Measurements from ENCODE around the gene ESM1. TPM values are rescaled to one million over a fixed set of nuclear protein-coding genes. Genes with fewer than 3 reads are reported as not detected.

The ESM1 gene
- total and polyA plus RNA-seq, 2 donors from 2014 or later = 0.38 to 6.1 TPM

DNA sequence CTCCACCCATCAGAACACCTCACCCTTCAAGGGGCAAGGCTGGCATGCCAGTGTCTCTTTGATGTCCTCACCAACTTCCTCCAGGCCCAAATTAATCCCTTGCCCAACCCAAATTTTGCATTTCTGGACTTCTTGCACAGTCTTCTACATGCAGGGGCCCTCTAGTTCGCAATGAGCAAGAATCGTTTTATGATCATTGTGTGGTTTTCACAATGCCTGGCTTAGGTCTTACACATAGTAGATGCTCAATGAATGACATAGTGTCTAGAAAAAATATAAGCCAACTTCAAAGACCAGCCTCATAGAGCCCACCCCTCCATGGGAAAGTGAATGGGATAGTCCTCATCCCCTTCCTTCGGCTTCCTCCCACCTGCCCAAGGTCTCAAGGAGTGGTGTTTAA is 9.8 kb upstream of the ESM1 start:
- TF ChIP-seq, protein P1, sequence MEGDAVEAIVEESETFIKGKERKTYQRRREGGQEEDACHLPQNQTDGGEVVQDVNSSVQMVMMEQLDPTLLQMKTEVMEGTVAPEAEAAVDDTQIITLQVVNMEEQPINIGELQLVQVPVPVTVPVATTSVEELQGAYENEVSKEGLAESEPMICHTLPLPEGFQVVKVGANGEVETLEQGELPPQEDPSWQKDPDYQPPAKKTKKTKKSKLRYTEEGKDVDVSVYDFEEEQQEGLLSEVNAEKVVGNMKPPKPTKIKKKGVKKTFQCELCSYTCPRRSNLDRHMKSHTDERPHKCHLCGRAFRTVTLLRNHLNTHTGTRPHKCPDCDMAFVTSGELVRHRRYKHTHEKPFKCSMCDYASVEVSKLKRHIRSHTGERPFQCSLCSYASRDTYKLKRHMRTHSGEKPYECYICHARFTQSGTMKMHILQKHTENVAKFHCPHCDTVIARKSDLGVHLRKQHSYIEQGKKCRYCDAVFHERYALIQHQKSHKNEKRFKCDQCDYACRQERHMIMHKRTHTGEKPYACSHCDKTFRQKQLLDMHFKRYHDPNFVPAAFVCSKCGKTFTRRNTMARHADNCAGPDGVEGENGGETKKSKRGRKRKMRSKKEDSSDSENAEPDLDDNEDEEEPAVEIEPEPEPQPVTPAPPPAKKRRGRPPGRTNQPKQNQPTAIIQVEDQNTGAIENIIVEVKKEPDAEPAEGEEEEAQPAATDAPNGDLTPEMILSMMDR (IDR thresholded peaks at IDR 0.05; ENCODE audit: borderline replicate concordance, extremely low read depth, insufficient read depth) = no peak
- intact Hi-C loops (cut with DNase I) = no loop called here
- DNase-seq = no peak
- no peak overlapping the region for H3K27ac ChIP-seq (ENCODE audit: low read depth in 2 of 2, low read length in 2 of 2)
- H3K9me3 ChIP-seq (ENCODE audit: control insufficient read depth in 2 of 3, insufficient read depth in 1 of 3, low read length in 3 of 3) = no peaks in the 10 kb centered on the region
- no peak overlapping the region for H3K4me3 ChIP-seq (ENCODE audit: low read length in 3 of 3)
- no peak overlapping the region for H3K9ac ChIP-seq (ENCODE audit: low read length in 3 of 3)
- no peak for FAIRE-seq
- H3K36me3 ChIP-seq (ENCODE audit: control insufficient read depth in 2 of 3, insufficient read depth in 3 of 3, low read length in 3 of 3) = no peaks in the 10 kb centered on the region
- H3K4me1 ChIP-seq (ENCODE audit: control insufficient read depth in 2 of 3, insufficient read depth in 2 of 3, low read depth in 1 of 3, low read length in 3 of 3) = no peaks in the 10 kb centered on the region
- H3K27me3 ChIP-seq (ENCODE audit: control insufficient read depth, insufficient read depth, low read length) = no peaks in the 10 kb centered on the region

DNA sequence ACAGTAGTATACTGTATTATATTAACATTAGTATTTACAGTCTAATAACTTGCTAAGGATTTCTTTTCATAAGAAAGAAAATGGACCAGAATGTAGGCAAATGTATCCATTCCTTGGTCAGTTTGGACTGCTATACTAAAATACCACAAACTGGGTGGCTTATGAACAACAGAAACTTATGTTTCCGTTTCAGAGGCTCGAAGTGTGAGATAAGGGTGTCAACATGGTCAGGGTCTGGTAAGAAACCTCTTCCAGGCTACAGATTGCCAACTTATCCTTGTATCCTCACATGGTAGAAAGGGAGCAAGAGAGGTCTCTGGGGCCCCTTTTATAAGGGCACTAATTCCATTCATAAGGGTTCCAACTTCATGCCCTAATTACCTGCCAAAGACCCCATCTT is 9.2 kb upstream of the ESM1 start:
- Histone ChIP-seq H3K27ac (ENCODE audit: low read depth in 2 of 2, low read length in 2 of 2) (no peak overlapping the region), H3K9me3 (ENCODE audit: control insufficient read depth in 2 of 3, insufficient read depth in 1 of 3, low read length in 3 of 3) (no peaks in the 10 kb centered on the region), H3K4me1 (ENCODE audit: control insufficient read depth in 2 of 3, insufficient read depth in 2 of 3, low read depth in 1 of 3, low read length in 3 of 3) (no peaks in the 10 kb centered on the region), H3K9ac (ENCODE audit: low read length in 3 of 3) (no peak overlapping the region), H3K36me3 (ENCODE audit: control insufficient read depth in 2 of 3, insufficient read depth in 3 of 3, low read length in 3 of 3) (no peaks in the 10 kb centered on the region), H3K4me3 (ENCODE audit: low read length in 3 of 3) (no peak overlapping the region), H3K27me3 (ENCODE audit: control insufficient read depth, insufficient read depth, low read length) (no peaks in the 10 kb centered on the region)
- FAIRE-seq (no peak), DNase-seq (no peak)
- TF ChIP-seq, protein P1 (IDR thresholded peaks at IDR 0.05; ENCODE audit: borderline replicate concordance, extremely low read depth, insufficient read depth) = no peak
- intact Hi-C loops (cut with DNase I) = no loop called here

DNA sequence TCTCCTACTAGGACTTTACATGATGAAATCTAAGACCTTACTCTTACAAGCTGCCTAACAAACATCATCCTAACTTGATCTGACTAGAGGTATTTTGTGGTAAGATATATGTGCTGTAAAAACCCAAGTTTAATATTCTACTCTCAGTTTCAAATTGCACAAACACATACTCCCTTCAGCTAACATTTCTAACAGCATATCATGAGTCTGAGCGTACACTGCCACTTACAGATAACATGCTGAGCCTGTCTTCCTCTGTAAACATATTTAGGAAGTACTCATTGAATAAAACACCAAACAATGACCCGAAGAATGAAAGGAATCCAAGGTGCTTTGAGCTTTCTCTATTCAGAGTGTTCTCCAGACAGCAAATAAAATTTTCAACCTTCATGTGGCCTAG is 7.9 kb upstream of the ESM1 start:
- Histone ChIP-seq H3K9me3 (ENCODE audit: control insufficient read depth in 2 of 3, insufficient read depth in 1 of 3, low read length in 3 of 3) (no peaks in the 10 kb centered on the region), H3K4me1 (ENCODE audit: control insufficient read depth in 2 of 3, insufficient read depth in 2 of 3, low read depth in 1 of 3, low read length in 3 of 3) (no peaks in the 10 kb centered on the region), H3K36me3 (ENCODE audit: control insufficient read depth in 2 of 3, insufficient read depth in 3 of 3, low read length in 3 of 3) (no peaks in the 10 kb centered on the region), H3K27me3 (ENCODE audit: control insufficient read depth, insufficient read depth, low read length) (no peaks in the 10 kb centered on the region), H3K27ac (ENCODE audit: low read depth in 2 of 2, low read length in 2 of 2) (no peak overlapping the region), H3K9ac (ENCODE audit: low read length in 3 of 3) (no peak overlapping the region), H3K4me3 (ENCODE audit: low read length in 3 of 3) (no peak overlapping the region)
- no peak for FAIRE-seq
- TF ChIP-seq, protein P1 (IDR thresholded peaks at IDR 0.05; ENCODE audit: borderline replicate concordance, extremely low read depth, insufficient read depth) = no peak
- DNase-seq = peak in 1 of 5 donors; percentile 24
- intact Hi-C loops (cut with DNase I) = no loop called here

DNA sequence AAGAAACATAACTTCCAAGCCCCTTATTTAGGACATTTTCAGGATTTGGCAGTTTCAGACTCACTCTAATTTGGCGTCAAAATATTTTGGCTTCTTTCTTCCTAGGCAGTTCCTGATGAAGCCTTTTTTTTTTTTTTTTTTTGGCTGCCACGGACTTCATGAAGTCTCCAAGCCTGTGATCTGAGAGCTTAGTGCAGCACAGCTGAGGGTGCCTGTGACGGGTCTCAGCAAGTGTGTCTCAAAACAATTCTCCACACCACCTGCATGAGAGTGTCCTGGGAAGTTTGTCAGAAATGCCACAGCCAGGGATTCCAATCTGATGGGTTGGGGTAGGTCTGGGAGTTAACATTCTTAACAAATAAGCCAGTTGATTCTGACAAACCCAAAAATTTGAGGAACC is 6.0 kb upstream of the ESM1 start:
- intact Hi-C loops (cut with DNase I) = no loop called here
- FAIRE-seq = no peak
- no peaks in the 10 kb centered on the region for H3K4me1 ChIP-seq (ENCODE audit: control insufficient read depth in 2 of 3, insufficient read depth in 2 of 3, low read depth in 1 of 3, low read length in 3 of 3)
- no peak overlapping the region for H3K27ac ChIP-seq (ENCODE audit: low read depth in 2 of 2, low read length in 2 of 2)
- H3K9me3 ChIP-seq (ENCODE audit: control insufficient read depth in 2 of 3, insufficient read depth in 1 of 3, low read length in 3 of 3) = no peaks in the 10 kb centered on the region
- DNase-seq = no peak
- H3K4me3 ChIP-seq (ENCODE audit: low read length in 3 of 3) = no peak overlapping the region
- no peak overlapping the region for H3K9ac ChIP-seq (ENCODE audit: low read length in 3 of 3)
- TF ChIP-seq, protein P1 (IDR thresholded peaks at IDR 0.05; ENCODE audit: borderline replicate concordance, extremely low read depth, insufficient read depth) = no peak
- no peaks in the 10 kb centered on the region for H3K36me3 ChIP-seq (ENCODE audit: control insufficient read depth in 2 of 3, insufficient read depth in 3 of 3, low read length in 3 of 3)
- no peaks in the 10 kb centered on the region for H3K27me3 ChIP-seq (ENCODE audit: control insufficient read depth, insufficient read depth, low read length)
